DND-41 (cell line): ENCODE data around the gene SART1.

ENCODE experiments used
- ATAC-seq: fragments of 200-7000 bp; cut with Tn5 transposase; 3 replicates; pipeline ENCODE4 v1.9.1; 2021; ENCODE audit warnings: low read depth; ENCODE audit not compliant: insufficient read depth
- DNase-seq: peaks from one replicate; pipeline ENCODE4 v3.0.0-alpha.2; 2020
- H2AFZ ChIP-seq: 2 replicates; pipeline ENCODE4 v1.6.0; 2012; ENCODE audit warnings: low read depth, low read length
- H3K27ac ChIP-seq: 2 replicates; pipeline ENCODE4 v1.5.1; 2012; ENCODE audit warnings: low read length, inconsistent platforms
- H3K27me3 ChIP-seq: fragments of 200-600 bp; sonication (generic); 2 replicates; pipeline ENCODE4 v1.6.0; 2012; ENCODE audit warnings: low read length, mild to moderate bottlenecking, inconsistent platforms; ENCODE audit not compliant: insufficient read depth, poor library complexity
- H3K36me3 ChIP-seq: 2 replicates; pipeline ENCODE4 v1.5.1; 2012; ENCODE audit warnings: low read length, inconsistent platforms; ENCODE audit not compliant: insufficient read depth
- H3K4me1 ChIP-seq: 2 replicates; pipeline ENCODE4 v1.5.1; 2012; ENCODE audit warnings: mild to moderate bottlenecking, low read length; ENCODE audit not compliant: insufficient read depth
- H3K4me2 ChIP-seq: 2 replicates; pipeline ENCODE4 v1.6.0; 2012; ENCODE audit warnings: mild to moderate bottlenecking, moderate library complexity, low read length, inconsistent platforms; ENCODE audit not compliant: insufficient read depth
- H3K4me3 ChIP-seq, 2 experiments: fragments of 200-600 bp in 1 of 2; shearing (Covaris generic) in 1 of 2; 2 replicates each; pipeline ENCODE4 v1.5.1; 2012 to 2016; ENCODE audit warnings: inconsistent platforms in 2 of 2, low read length in 2 of 2, mild to moderate bottlenecking in 2 of 2, low read depth in 1 of 2, moderate library complexity in 1 of 2
- H3K79me2 ChIP-seq: 2 replicates; pipeline ENCODE4 v1.6.0; 2012; ENCODE audit warnings: low read length, inconsistent platforms; ENCODE audit not compliant: insufficient read depth
- H3K9ac ChIP-seq: 2 replicates; pipeline ENCODE4 v1.6.0; 2012; ENCODE audit warnings: low read depth, mild to moderate bottlenecking, inconsistent platforms, low read length, moderate library complexity
- H3K9me3 ChIP-seq: 2 replicates; pipeline ENCODE4 v1.5.1; 2012; ENCODE audit warnings: low read length, moderate library complexity, mild to moderate bottlenecking, inconsistent platforms; ENCODE audit not compliant: insufficient read depth, severe bottlenecking
- H4K20me1 ChIP-seq: 2 replicates; pipeline ENCODE4 v1.6.0; 2012; ENCODE audit warnings: low read length; ENCODE audit not compliant: insufficient read depth
- CTCF ChIP-seq: IDR thresholded peaks from 2 replicates; pipeline ENCODE4 v1.5.1; 2012; ENCODE audit warnings: borderline replicate concordance, low read length, moderate library complexity, mild to moderate bottlenecking; ENCODE audit not compliant: poor library complexity, severe bottlenecking; ENCODE audit errors: extremely low read depth
- EZH2 ChIP-seq: IDR thresholded peaks from 3 replicates; pipeline ENCODE4 v1.6.1; 2012; ENCODE audit warnings: borderline replicate concordance, low read depth, mild to moderate bottlenecking, moderate library complexity, low read length, inconsistent platforms; ENCODE audit not compliant: severe bottlenecking

Gene SART1

GRCh38 chr11:65973439-65974110, 12.0 kb downstream of the SART1 start:
- peaks cover 4% of the 10 kb centered on the region for H3K79me2 ChIP-seq
- no peaks in the 10 kb centered on the region for H3K27me3 ChIP-seq
- no peak overlapping the region for H2AFZ ChIP-seq
- TF ChIP-seq EZH2, result no peak
- no peak for TF ChIP-seq CTCF
- ATAC-seq (no peak), DNase-seq (no peak)
- H3K9ac ChIP-seq, result no peak overlapping the region
- H4K20me1 ChIP-seq, result peaks cover 19% of the 10 kb centered on the region; the same call in 1 of the 2 replicates
- H3K27ac ChIP-seq, result no peak overlapping the region
- peaks cover 76% of the 10 kb centered on the region for H3K36me3 ChIP-seq
- no peaks in the 10 kb centered on the region for H3K4me1 ChIP-seq
- H3K9me3 ChIP-seq, result no peaks in the 10 kb centered on the region
- no peak overlapping the region for H3K4me3 ChIP-seq
- no peak overlapping the region for H3K4me2 ChIP-seq

GRCh38 chr11:65975771-65976170, 14.2 kb downstream of the SART1 start:
- DNase-seq (no peak), ATAC-seq (no peak)
- Histone ChIP-seq H4K20me1 (peaks cover 12% of the 10 kb centered on the region; the same call in 1 of the 2 replicates), H3K36me3 (peaks cover 65% of the 10 kb centered on the region), H3K9ac (no peak overlapping the region), H3K4me3 (no peak overlapping the region), H3K9me3 (no peaks in the 10 kb centered on the region), H3K4me1 (no peaks in the 10 kb centered on the region), H3K27me3 (no peaks in the 10 kb centered on the region), H3K4me2 (no peak overlapping the region), H2AFZ (no peak overlapping the region), H3K79me2 (no peaks in the 10 kb centered on the region), H3K27ac (no peak overlapping the region)
- no peak for TF ChIP-seq EZH2
- TF ChIP-seq CTCF, result no peak

GRCh38 chr11:65976216-65977176, 15.0 kb downstream of the SART1 start:
- Histone ChIP-seq H3K9ac (no peak overlapping the region), H3K36me3 (peaks cover 65% of the 10 kb centered on the region), H3K4me2 (no peak overlapping the region), H3K79me2 (no peaks in the 10 kb centered on the region), H2AFZ (no peak overlapping the region), H3K9me3 (no peaks in the 10 kb centered on the region), H4K20me1 (peaks cover 12% of the 10 kb centered on the region; the same call in 1 of the 2 replicates), H3K27ac (no peak overlapping the region), H3K27me3 (no peaks in the 10 kb centered on the region), H3K4me1 (no peaks in the 10 kb centered on the region), H3K4me3 (no peak overlapping the region)
- ATAC-seq, result no peak
- no peak for DNase-seq
- TF ChIP-seq EZH2, result no peak
- TF ChIP-seq CTCF, result no peak
